ENCODE data around the gene BOLA3.

BOLA3 gene

GRCh38 chr2:74178211-74179062 lies 30.7 kb upstream of the BOLA3 start, which contains the start of gene MOB1A:
Gene MOB1A, minus strand, starts transcription at chr2:74178879. Its CDS starts 205 bp downstream, at chr2:74178674.
- Histone ChIP-seq H3K27me3 (replicated peaks) (no peaks in the 10 kb centered on the region), H3K4me3 (ENCODE audit: low read depth, low read length) (peak within 1 kb of the TSS; percentile 61), H3K27ac (peak within 1 kb of the TSS; percentile 73), H3K36me3 (replicated peaks) (no peaks in the 10 kb centered on the region)
- DNase-seq, result peak; percentile 97
- no peak for TF ChIP-seq CTCF (IDR thresholded peaks at IDR 0.05; ENCODE audit: low read depth, low read length, missing control alignments)
- in situ Hi-C loops (cut with HindIII; ENCODE audit: low pct_ligation_motif_present, low sequenced_read_pairs), result no loop called here

GRCh38 chr2:74177696-74178095 lies 30.0 kb upstream of the BOLA3 start:
- Histone ChIP-seq H3K4me3 (ENCODE audit: low read depth, low read length) (peak overlapping the region; percentile 61), H3K27ac (peak overlapping the region; percentile 73)
- DNase-seq, result no peak

GRCh38 chr2:74174909-74175308 lies 27.2 kb upstream of the BOLA3 start:
- TF ChIP-seq CTCF (IDR thresholded peaks at IDR 0.05; ENCODE audit: low read depth, low read length, missing control alignments), result no peak
- Histone ChIP-seq H3K36me3 (replicated peaks) (peaks cover 15% of the 10 kb centered on the region), H3K27ac (no peak overlapping the region), H3K27me3 (replicated peaks) (no peaks in the 10 kb centered on the region), H3K4me3 (ENCODE audit: low read depth, low read length) (no peak overlapping the region)
- no peak for DNase-seq
- in situ Hi-C loops (cut with HindIII; ENCODE audit: low pct_ligation_motif_present, low sequenced_read_pairs), result no loop called here

More at GRCh38 chr2:74177696-74178095, 30.0 kb upstream of the BOLA3 start:
- TF ChIP-seq CTCF (IDR thresholded peaks at IDR 0.05; ENCODE audit: low read depth, low read length, missing control alignments), result no peak
- in situ Hi-C loops (cut with HindIII; ENCODE audit: low pct_ligation_motif_present, low sequenced_read_pairs), result no loop called here
- Histone ChIP-seq H3K27me3 (replicated peaks) (no peaks in the 10 kb centered on the region), H3K36me3 (replicated peaks) (no peaks in the 10 kb centered on the region)

- in situ Hi-C loops (cut with HindIII; ENCODE audit: low pct_ligation_motif_present, low sequenced_read_pairs), result no loop called here
- peaks cover 61% of the 10 kb centered on the region for H3K36me3 ChIP-seq (replicated peaks)
- TF ChIP-seq CTCF (IDR thresholded peaks at IDR 0.05; ENCODE audit: low read depth, low read length, missing control alignments), result no peak
- DNase-seq, result no peak
- H3K4me3 ChIP-seq (ENCODE audit: low read depth, low read length), result no peak overlapping the region
- no peak overlapping the region for H3K27ac ChIP-seq
- H3K27me3 ChIP-seq (replicated peaks), result no peaks in the 10 kb centered on the region
Observed at GRCh38 chr2:74168739-74169138, 21.0 kb upstream of the BOLA3 start.

GRCh38 chr2:74164761-74165160 lies 17.0 kb upstream of the BOLA3 start:
- Histone ChIP-seq H3K36me3 (replicated peaks) (peaks cover 65% of the 10 kb centered on the region), H3K27ac (no peak overlapping the region), H3K27me3 (replicated peaks) (no peaks in the 10 kb centered on the region), H3K4me3 (ENCODE audit: low read depth, low read length) (no peak overlapping the region)
- in situ Hi-C loops (cut with HindIII; ENCODE audit: low pct_ligation_motif_present, low sequenced_read_pairs), result no loop called here
- TF ChIP-seq CTCF (IDR thresholded peaks at IDR 0.05; ENCODE audit: low read depth, low read length, missing control alignments), result no peak
- DNase-seq, result no peak

All from brain microvascular endothelial cell (primary cell).